A204.1 (cell line): ENCODE data around the gene PROCR.
"Not testable (repeated sequence)": the region's sequence is repeated elsewhere in the genome, so short reads cannot be mapped to it uniquely, and the experiment has no call there.

Experiments
- FAIRE-seq: peaks from 2 replicates; lab custom pipeline; 2012; peaks lifted over from hg19 to GRCh38; lab: Jason Lieb, UNC

PROCR gene

DNA sequence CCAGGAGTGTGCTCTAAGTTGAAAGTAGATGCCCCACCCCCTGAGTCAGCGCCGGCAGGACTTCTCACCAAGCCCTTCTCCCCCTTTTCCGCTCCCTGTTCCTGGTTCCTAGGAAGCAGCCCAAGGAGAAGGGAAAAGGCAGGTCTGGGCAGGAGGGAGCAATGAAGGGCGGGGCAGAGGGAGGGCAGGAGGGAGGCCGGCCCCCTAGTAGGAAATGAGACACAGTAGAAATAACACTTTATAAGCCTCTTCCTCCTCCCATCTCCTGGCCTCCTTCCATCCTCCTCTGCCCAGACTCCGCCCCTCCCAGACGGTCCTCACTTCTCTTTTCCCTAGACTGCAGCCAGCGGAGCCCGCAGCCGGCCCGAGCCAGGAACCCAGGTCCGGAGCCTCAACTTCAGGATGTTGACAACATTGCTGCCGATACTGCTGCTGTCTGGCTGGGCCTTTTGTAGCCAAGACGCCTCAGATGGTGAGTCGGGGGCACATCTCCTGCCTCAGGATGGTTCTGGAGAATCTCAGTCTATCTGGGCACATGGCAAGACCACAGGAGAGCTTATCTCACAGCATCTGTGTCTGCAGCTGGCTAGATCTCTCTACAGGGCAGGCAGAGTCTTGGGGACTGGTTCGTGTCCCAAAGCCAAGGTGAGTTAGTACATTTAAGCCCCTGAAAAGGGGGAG is at the start of gene PROCR:
Gene PROCR (plus strand): TSS at position 320 of the 681 bp plus-strand sequence. CDS start 83 bp downstream, at position 403.
- FAIRE-seq: no peak

DNA sequence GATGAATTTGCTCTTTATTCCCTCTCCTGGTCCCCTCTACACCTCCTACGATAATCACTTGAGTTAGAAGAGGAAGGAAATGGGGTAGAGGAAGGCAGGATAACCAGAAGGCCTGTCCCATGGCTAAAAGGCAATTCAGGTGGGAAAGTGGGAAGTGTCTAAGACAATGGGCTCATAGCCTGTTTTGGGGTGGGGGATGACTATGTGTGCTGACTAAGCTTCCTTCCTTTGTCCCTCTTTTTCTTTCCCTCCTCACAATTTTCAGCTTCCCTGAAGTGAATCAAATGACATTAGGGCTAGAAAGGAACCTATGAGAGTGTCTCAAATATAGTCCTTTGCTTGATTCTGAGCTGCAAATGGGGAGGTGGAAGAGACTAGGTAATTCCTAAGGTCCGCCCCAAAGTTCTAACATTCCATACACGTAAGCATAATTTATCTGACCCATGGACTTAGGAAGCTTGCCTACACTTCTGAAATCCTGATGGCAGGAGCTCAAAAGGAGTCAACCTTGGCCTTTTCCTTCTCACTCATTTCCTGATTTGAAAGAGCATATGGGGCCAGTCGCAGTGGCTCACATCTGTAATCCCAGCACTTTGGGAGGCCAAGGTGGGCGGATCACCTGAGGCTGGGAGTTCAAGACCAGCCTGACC is 49.0 kb upstream of the PROCR start:
- no peak for FAIRE-seq

DNA sequence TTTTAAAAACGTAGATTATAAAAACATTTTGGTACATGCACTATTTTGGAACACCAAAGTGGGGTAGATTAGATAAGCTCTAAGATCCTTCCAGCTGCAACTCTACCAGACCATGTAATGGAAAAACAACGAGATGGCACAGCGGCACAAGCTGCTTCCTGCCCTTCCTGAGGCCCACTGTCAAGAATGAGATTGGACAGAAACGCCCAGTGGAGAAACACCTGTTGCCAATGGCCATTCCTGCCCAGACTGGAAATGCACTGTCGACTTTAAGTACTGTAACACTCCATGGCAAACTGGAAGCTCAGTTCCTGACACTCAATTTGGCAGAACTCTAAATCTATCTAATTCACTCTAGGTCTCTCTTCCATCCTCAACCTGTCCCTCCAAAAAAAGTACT is 46.1 kb upstream of the PROCR start:
- FAIRE-seq: no peak

DNA sequence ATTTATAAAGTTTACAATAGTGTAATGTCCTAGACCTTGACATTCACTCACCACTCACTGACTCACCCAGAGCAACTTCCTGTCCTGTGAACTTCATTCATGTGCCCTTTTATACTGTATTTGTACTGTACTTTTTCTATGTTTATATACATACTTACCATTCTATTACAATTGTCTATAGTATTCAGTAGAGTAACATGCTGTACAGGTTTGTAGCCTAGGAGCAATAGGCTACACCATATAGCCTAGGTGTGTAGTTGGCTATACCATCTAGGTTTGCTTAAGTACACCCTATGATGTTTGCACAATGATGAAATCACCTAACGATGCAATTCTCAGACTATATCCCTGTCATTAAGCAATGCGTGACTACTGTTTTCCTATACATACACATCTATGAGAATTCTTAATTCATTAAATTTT is 42.2 kb upstream of the PROCR start:
- FAIRE-seq: no peak

DNA sequence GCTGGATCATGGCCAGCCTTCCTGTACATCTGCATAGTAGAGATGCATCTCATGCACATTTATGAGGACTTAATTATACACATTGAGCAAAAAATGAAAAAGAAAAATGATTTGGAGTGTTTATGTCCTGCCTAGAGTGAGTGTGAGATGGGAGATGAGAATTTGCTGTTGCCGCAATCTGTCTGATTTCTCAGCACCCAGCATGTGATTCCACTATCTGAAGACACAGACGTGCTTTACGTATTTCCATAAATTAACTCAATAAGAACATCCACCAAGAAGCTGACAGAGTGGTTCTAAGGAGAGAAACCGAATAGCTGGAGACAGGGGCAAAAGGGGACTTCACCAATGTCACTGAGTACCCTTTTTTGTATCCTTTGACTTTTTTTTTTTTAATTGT is 39.9 kb upstream of the PROCR start:
- no peak for FAIRE-seq

DNA sequence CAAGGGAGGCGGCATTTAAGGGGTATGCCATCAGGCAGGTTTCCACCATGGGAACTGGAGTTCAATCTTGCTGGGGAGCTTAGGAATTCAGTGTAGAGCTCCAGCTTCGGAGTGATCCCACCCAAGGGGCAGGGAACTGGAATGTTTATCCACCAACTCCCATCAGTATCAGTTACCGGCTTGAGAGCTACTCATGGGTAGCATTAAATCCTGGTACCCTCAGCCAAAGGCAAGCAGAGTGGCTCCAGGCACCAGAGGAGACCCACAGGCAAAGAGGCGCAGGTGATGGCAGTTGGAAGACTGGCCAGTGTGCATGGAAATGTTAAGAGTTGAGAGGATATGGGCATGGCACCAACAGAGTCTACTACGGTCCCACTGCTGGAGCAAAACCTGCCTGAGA is 38.8 kb upstream of the PROCR start:
- no peak for FAIRE-seq

DNA sequence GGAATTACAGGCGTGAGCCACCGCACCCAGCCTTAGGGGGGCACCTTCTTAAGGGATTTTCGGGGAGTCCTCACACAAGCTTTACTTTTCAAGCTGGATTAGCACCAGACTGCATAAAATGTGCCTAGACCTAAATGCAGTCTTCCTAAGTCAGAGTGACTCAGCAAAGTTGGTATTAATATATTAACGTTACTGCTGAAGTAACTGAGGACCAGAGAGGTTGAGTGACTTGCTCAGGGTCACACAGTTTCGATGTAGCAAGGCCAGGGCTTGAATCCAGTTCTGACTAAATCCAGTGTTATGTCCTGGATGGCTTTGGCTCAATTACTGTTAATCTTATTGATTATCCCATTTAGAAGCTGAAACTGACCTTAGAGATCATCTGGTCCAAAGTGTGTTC is 38.1 kb upstream of the PROCR start:
- no peak for FAIRE-seq

DNA sequence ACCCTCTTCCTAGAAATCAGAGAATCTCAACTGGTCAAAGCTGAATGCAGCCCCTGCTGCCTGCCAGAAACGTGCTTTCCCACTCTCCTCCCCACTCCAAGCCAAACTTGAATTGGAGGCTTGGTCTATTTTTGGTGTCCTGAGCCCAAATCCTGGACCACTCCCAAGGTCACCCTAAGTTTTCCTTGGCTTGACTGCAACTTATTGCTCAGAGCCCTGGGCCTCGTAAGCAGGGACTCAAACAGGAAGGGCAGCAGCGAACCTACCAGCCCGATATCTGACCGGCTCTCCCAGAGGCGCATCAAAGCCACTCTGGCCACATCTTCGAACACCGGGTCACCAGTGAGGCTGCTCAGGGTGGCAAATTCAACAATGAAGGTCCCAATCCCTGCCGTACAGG is 37.4 kb upstream of the PROCR start:
- no peak for FAIRE-seq

DNA sequence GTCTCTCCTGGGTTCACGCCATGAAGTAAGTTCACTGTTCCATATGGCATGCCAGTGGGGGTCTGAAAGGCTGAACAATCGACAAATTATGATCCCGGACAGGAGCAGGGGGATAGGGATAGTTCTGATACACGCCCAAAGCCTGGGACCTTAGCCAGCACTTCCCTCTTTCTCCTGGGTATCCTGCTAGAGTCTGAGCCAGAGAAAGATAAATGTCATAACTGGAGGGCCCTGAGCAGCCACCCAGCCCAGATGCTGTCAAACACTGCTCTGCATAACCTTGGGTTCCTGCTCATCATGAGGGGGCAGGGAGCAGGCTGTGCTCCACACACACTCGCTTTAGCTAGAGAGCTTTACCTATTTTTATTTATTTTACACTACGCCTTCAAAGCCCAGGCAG is 37.0 kb upstream of the PROCR start:
- no peak for FAIRE-seq

DNA sequence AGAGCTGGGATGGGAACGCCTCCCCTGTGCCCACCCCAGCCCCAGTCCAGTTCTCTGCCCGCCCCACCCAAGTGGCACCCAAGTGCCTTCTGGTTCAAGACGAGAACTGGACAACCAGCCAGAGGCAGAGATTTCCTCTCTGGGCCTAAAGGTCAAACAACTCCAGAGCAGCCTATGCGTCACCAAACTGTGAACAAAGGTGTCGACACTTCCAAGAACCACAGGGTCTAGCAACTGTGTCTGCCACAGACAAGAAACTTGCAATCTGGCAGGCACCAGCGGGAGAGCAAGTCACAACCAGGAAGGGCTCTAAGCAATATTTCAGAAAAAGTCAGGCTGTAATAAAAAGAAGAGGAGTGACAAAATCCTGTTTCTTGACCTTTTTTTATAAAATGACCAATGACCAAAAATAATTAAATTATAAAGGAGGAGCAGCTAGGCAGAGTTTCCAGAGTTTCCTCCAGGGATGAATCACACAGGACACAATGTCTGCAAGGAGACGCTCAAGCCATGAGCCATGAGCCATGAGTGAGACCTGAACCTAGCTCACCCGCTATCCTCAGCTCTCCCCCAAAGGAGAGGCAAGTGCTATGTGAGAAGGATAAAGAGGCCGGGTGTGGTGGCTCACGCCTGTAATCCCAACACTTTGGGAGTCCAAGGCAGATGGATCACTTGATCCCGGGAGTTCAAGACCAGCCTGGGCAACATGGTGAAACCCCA is 35.8 kb upstream of the PROCR start:
- no peak for FAIRE-seq

DNA sequence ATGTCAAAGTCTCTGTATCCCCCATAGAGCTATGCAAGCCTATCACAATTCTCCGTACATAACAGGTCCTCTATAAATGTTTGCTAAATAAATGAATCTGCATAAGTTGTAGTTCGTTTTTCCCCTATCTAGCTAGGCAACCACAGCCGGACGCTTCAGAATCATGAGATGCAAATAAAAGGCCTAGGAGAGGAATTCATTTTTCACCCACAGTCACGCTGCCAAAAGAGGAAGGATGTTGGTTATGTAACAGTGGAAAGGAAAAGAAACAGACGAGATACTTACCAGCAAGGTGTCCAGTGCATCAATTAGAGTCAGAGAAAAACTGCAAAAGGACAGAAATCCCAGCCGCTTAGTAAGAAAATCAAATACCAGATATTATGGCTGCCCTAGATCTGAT is 27.2 kb upstream of the PROCR start:
- no peak for FAIRE-seq

DNA sequence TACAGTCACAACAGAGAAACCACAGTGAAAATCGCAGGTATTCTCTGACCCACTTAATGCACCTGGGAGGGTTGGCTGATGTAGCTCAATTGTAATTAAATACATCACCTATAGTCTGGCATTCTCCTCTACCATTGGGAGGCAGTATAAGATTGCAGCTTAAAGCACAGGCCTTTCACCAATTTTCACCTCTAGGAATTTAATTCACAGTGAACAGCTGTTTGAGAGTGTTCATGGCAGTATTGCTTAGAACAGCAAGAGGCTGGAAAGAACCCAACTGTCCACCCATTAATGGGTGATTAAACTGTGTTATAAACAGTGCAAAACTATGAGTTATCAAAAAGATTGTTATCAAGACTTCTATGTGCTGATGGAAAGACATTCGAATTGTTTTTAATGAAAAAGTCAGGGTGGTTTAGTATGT is 26.7 kb upstream of the PROCR start:
- FAIRE-seq: no peak

DNA sequence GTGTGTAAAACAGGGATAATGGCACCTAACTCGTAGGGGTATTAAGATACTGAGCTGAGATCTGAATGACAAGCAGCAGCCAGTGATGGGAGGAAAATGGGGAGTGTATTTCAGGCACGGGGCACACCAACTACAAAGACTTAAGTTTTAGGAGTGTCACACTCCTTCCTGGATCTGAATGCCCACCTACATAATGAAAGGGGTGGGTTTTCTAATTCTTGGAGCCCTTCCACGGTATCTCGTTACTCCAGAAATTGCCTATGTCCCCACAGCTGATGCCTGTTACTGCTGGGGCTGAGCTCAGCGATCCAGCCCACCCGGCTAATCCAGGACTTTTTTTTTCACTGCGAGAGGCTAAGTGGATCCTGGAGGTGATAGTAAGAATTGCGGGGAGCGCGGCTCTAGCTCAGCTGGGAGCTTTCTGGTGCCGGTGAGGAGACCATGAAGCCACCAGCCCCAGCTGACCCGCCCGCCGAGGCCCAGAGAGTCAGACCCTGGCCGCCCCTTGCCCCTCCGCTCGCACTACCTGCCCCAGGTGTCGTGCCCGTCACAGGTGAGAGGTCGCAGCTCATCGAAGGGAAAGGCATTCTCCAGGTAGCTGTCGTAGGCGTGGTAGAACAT is 25.5 kb upstream of the PROCR start:
- no peak for FAIRE-seq

DNA sequence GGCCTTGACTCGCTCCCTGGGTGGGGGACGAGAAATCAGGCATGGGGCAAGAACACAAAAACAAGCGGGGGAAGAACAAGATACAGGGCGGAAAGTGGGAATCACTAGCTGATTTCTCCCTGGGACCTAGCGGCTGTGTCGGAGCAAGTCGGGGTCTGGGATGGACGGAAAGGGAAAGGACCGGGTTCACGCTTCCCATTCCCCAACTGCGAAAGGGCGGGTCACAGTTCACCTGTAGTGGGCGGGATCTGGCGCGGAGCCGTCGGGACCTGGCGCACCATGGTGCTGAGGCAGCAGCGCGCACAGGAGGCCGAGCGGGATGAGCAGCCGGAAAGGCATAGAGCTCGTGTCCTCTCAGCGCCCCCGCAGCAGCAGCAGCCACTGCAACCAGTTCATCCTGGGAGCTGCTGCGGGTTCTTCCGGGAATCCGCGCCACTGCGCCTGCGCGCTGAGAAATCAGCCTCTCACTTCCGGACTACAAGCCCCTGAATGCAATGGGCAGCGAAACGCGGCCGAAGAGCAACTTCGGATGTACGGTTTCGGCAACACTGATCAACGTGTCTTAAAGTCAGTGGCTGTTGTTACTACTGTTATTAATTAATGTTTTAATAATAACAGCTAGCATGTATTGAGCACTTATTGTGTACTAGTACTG is 24.8 kb upstream of the PROCR start, which contains the start of gene EDEM2:
Gene EDEM2 (minus strand): TSS at position 417 of the 655 bp plus-strand sequence. CDS start 78 bp downstream, at position 339.
- FAIRE-seq: peak; percentile 60

DNA sequence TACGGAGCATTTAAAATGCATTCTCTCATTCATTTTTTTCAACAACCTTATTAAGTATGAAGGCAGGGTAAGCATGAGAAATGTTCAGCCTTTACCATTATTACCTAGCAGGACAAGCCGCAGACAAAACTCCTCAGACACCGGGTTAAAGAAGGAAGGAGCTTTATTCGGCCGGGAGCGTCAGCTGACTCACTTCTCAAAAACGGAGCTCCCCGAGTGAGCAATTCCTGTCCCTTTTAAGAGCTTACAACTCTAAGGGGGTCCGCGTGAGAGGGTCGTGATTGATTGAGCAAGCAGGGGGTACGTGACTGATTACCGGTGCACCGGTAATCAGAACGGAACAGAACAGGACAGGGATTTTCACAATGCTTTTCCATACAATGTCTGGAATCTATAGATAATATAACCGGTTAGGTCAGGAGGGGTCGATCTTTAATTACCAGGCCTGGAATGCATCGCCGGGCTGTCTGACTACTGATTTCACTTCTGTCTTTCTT is 24.2 kb upstream of the PROCR start:
- FAIRE-seq: not testable (repeated sequence)

DNA sequence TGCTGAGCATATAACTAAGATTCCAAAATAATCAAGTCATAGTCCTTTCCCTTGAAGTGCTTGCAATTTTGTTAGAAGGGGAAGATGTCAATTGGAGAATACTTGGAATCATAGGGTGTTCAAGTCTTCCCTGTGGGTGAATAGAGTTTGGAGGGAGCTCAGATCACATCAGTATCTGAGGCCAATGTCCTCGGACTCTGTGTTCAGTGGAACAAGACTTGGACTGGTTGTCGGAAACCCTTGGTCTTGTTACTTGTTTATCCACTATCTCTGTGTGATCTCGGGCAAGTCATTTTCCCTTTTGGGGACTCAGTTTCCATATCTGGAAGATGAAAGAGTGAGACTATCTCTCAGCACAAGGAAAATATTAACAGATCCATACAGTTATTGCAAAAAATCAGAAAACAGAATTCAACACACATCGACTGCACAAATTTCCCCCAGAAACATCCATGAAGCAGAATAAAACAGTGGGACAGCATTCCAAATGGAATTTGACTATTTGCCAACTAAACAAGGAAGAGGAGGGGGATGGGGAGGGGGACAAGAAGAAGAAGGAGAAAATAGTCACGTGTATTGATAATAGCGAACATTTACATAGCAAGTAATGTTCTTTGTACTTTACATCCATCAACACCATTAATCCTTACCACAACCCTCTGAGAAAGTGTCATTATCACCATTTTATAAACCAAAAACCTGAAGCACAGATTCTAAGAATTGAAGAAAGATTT is 20.9 kb upstream of the PROCR start:
- FAIRE-seq: no peak

DNA sequence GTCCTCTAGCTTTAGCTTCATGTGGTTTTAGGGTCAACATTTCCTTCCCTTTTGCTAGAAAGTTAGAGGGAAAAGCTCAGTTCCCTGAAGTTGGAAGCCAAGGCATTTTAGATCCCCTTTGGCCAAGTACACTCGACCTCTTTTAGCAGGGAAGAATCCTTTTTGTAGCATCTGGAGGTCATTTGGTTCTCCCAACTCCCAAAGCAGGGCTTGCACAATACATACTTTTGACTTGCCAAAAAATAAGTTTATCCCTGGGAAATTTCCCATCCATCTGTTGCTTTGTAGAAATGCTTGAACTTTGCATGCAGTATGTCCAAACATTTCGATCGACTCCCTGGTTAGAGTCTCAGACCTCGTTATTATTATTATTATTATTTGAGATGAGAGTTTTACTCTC is 20.1 kb upstream of the PROCR start:
- no peak for FAIRE-seq

DNA sequence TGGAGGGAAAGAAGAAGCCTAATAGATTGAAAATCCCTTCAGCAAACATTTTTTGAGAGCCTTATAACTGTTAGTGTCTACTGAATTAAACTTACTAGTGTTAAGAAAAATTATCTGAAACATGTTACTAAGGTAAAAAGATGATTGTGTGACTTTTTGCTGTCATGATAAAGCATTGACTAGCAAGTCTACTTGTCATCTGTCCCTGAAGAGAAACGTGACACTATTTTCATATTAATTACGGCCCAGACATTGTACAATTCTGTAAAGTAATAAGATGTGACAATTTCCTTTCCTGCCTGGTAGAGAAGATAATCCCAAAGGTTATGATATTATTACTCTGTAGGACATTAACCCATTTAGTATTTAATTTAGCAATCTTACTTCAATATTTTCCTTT is 15.9 kb upstream of the PROCR start:
- FAIRE-seq: no peak

DNA sequence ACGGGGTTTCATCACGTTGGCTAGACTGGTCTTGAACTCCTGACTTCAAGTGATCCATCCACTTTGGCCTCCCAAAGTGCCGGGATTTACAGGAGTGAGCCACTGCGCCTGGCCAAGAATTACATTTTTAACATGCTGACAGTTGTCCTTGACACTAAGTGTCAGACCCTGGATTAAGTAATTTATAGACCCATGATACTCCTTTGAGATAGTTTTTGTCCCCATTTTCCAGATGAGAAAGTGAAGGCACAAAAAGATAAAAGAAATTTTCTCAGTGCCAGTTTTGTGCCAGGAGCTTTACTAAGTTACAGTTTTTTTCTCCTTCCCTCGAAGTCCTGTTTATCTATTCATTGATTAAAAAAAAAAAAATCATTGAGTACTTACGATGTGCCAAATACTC is 14.9 kb upstream of the PROCR start:
- FAIRE-seq: no peak

DNA sequence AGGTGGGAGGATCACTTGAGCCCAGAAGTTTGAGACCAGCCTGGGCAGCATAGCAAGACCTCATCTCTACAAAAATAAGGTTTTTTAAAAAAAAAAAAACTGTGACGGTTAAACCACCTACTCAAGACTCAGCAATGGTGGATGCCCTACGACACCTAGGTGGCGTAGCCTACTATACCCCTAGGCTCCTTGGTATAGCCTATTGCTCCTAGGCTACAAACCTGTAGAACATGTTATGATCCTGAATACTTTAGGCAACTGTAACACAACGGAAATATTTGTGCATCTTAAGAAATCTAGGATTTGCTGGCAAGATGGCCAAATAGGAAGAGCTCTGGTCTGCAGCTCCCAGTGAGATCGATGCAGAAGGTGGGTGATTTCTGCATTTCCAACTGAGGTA is 11.5 kb upstream of the PROCR start:
- FAIRE-seq: not testable (repeated sequence)

DNA sequence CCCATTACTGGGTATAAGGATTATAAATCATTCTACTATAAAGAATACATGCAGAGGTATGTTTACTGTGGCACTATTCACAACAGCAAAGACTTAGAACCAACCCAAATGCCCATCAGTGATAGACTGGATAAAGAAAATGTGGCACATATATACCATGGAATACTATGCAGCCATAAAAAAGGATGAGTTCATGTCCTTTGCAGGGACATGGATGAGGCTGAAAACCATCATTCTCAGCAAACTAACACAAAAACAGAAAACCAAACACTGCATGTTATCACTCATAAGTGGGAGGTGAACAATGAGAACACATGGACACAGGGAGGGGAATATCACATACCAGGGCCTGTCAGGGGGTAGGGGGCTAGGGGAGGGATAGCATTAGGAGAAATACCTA is 7.3 kb upstream of the PROCR start:
- FAIRE-seq: not testable (repeated sequence)
